Measurements from ENCODE around the gene TTF1. TPM values are rescaled to one million over a fixed set of nuclear protein-coding genes. Genes with fewer than 3 reads are reported as not detected.

Gene TTF1
- total and polyA plus RNA-seq, 2 of the 13 experiments (the other 11 are each of a cell fraction or from before 2014, with no cell fraction given), result 3.4 to 9.8 TPM

- TF ChIP-seq ZSCAN9 (CRISPR knock-in tag; IDR thresholded peaks at IDR 0.05; ENCODE audit: borderline replicate concordance) (no peak; the same call in 1 of the 2 replicates), MBNL3 (CRISPR knock-in tag; conservative IDR thresholded peaks at IDR 0.05) (no peak), HNRNPK (IDR thresholded peaks at IDR 0.05; ENCODE audit: low read depth, low read length, poor library complexity, severe bottlenecking) (no peak), ATF7-NPFF (CRISPR knock-in tag; IDR thresholded peaks at IDR 0.05; ENCODE audit: low read depth) (peak; percentile 88), ZNF180 (CRISPR knock-in tag; IDR thresholded peaks at IDR 0.05; ENCODE audit: borderline replicate concordance, low read depth) (no peak), HIC2 (CRISPR knock-in tag; IDR thresholded peaks at IDR 0.05; ENCODE audit: low read depth) (no peak), CBX5 (CRISPR knock-in tag; IDR thresholded peaks at IDR 0.05; ENCODE audit: borderline replicate concordance) (0 out of 2 replicates have a peak, but pooled peaks have one; percentile 10), NR2F6 (IDR thresholded peaks at IDR 0.05) (peak; percentile 75), NR2F6 (CRISPR knock-in tag; IDR thresholded peaks at IDR 0.05) (peak; percentile 83), ZNF7 (CRISPR knock-in tag; IDR thresholded peaks at IDR 0.05) (no peak), RFX1 (IDR thresholded peaks at IDR 0.05) (no peak), FIP1L1 (IDR thresholded peaks at IDR 0.05; ENCODE audit: borderline replicate concordance, insufficient read depth, low read depth, low read length) (no peak), ELF4 (CRISPR knock-in tag; IDR thresholded peaks at IDR 0.05; ENCODE audit: borderline replicate concordance) (no peak), MTA1 (CRISPR knock-in tag; IDR thresholded peaks at IDR 0.05; ENCODE audit: borderline replicate concordance) (0 out of 2 replicates have a peak, but pooled peaks have one; percentile 18), ZNF503 (CRISPR knock-in tag; IDR thresholded peaks at IDR 0.05) (0 out of 2 replicates have a peak, but pooled peaks have one; percentile 17), ZNF549 (CRISPR knock-in tag; IDR thresholded peaks at IDR 0.05) (no peak), PHF5A (CRISPR knock-in tag; IDR thresholded peaks at IDR 0.05; ENCODE audit: low read depth, unreplicated experiment) (no peak), MXD3 (CRISPR knock-in tag; IDR thresholded peaks at IDR 0.05) (peak; percentile 52; the same call in 1 of the 2 replicates), KMT2A (CRISPR knock-in tag; IDR thresholded peaks at IDR 0.05) (peak; percentile 90), TFAP4 (IDR thresholded peaks at IDR 0.05; ENCODE audit: borderline replicate concordance, low read depth) (peak; percentile 76)
- TF ChIP-seq, protein P1, sequence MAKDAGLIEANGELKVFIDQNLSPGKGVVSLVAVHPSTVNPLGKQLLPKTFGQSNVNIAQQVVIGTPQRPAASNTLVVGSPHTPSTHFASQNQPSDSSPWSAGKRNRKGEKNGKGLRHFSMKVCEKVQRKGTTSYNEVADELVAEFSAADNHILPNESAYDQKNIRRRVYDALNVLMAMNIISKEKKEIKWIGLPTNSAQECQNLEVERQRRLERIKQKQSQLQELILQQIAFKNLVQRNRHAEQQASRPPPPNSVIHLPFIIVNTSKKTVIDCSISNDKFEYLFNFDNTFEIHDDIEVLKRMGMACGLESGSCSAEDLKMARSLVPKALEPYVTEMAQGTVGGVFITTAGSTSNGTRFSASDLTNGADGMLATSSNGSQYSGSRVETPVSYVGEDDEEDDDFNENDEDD (CRISPR knock-in tag; IDR thresholded peaks at IDR 0.05; ENCODE audit: borderline replicate concordance), result no peak
- TF ChIP-seq, protein P2, sequence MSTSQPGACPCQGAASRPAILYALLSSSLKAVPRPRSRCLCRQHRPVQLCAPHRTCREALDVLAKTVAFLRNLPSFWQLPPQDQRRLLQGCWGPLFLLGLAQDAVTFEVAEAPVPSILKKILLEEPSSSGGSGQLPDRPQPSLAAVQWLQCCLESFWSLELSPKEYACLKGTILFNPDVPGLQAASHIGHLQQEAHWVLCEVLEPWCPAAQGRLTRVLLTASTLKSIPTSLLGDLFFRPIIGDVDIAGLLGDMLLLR (CRISPR knock-in tag; IDR thresholded peaks at IDR 0.05), result no peak; the same call in 1 of the 2 replicates
Observed at GRCh38 chr9:132354637-132355355, 51.8 kb downstream of the TTF1 start, which contains the start of gene SETX (continued).

All from HepG2 (cell line).